Right lobe of liver (tissue), 4 donors: ENCODE results near the gene MET.

Source experiments
- POLR2A ChIP-seq: fragments of 450-650 bp; IDR thresholded peaks from one replicate; pipeline ENCODE4 v1.6.1; 2017; ENCODE audit warnings: antibody characterized with exemption, mild to moderate bottlenecking
- TF ChIP-seq, protein P1 (sequence below), 4 donors: fragments of 200-600 bp in 3 of 4; fragments of 450-650 bp in 1 of 4; IDR thresholded peaks; one replicate each; pipeline versions ENCODE4 v1.5.1 to v1.8.0; 2016 to 2022; ENCODE audit warnings: antibody characterized with exemption in 4 of 4, mild to moderate bottlenecking in 2 of 4
- donor health status: DM: no; HTN: no; CAD: no.
- donor health status: DM: no; HTN: no; CAD: no.
- donor health status: DM: no; HTN: yes; CAD: no.

- TF ChIP-seq, protein P1, sequence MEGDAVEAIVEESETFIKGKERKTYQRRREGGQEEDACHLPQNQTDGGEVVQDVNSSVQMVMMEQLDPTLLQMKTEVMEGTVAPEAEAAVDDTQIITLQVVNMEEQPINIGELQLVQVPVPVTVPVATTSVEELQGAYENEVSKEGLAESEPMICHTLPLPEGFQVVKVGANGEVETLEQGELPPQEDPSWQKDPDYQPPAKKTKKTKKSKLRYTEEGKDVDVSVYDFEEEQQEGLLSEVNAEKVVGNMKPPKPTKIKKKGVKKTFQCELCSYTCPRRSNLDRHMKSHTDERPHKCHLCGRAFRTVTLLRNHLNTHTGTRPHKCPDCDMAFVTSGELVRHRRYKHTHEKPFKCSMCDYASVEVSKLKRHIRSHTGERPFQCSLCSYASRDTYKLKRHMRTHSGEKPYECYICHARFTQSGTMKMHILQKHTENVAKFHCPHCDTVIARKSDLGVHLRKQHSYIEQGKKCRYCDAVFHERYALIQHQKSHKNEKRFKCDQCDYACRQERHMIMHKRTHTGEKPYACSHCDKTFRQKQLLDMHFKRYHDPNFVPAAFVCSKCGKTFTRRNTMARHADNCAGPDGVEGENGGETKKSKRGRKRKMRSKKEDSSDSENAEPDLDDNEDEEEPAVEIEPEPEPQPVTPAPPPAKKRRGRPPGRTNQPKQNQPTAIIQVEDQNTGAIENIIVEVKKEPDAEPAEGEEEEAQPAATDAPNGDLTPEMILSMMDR (IDR thresholded peaks at IDR 0.05) = no peak
- no peak for TF ChIP-seq POLR2A
Measured at GRCh38 chr7:116820149-116820548, 148.2 kb downstream of the MET start.
